ENCODE measurements around the gene ARHGEF6.
"Not testable (repeated sequence)": the region's sequence is repeated elsewhere in the genome, so short reads cannot be mapped to it uniquely, and the experiment has no call there.

ARHGEF6 gene

DNA sequence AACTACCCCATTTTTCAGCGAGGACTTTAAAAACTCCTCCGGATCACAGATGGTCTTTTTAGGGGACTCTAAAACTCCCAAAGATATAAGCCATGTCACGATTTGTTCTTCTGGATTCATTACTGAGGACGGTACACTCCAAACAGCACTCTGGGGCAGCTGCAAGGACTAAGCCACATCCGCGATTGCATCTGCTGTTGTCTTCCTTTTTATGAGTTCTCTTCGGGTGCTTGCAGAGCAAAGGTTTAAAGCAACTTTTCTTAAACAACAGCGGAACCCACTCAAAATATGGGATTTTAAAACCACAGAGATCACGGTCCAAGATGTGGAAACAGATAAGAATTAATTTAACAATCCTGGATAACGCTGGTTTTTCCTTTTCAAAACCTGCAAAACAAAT is at the start of gene ARHGEF6:
ARHGEF6 (minus strand) TSS at position 170 of the 400 bp plus-strand sequence; CDS start at position 120, 50 bp downstream.
- H3K4me3 Mint-ChIP-seq = peak within 1 kb of the TSS; percentile 84
- CTCF ChIA-PET = no interaction called here
- peak; percentile 61 for DNase-seq
- H3K27me3 Mint-ChIP-seq = no peaks in the 10 kb centered on the region
- H3K4me1 Mint-ChIP-seq = peaks cover 69% of the 10 kb centered on the region
- H3K36me3 Mint-ChIP-seq = peaks cover 23% of the 10 kb centered on the region
- peak within 1 kb of the TSS; percentile 96 for H3K27ac Mint-ChIP-seq
- no peaks in the 10 kb centered on the region for H3K9me3 Mint-ChIP-seq

DNA sequence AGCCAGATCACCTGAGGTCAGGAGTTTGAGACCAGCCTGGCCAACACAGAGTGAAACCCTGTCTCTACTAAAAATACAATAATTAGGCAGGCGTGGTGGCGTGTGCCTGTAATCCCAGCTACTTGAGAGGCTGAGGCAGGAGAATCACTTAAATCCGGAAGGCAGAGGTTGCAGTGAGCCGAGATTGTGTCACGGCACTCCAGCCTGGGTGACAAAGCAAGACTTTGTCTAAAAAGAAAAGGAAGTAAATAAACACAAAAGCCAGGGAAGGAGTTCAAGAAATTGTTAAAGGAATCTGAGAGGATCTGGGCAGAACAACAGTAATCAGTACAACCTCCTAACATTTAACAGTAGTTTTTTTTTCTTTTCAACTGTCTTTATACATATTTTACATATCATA is 48.7 kb upstream of the ARHGEF6 start:
- DNase-seq = no peak
- Mint-ChIP-seq H3K27me3 (no peaks in the 10 kb centered on the region), H3K36me3 (no peaks in the 10 kb centered on the region), H3K4me1 (no peaks in the 10 kb centered on the region), H3K9me3 (no peaks in the 10 kb centered on the region), H3K4me3 (no peak overlapping the region), H3K27ac (no peak overlapping the region)
- CTCF ChIA-PET = no interaction called here

DNA sequence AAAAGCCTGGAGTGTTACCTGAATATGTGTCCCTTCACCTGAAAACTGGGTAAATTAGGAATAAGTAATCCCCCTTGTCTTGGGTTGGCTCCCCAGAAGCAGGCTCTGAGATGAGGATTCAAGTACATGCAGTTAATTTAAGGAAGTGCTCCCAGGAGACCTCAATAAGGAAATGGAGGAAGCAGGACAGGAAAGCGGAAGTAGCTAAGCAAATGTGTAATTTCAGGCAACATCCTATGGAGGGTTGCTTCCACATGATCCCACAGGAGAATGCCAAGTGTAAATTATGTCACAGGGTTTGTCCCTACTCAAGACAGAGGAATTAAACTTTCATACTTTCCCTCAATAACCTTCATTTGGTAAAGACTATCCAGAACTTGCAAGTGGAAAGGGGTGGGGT is 48.1 kb upstream of the ARHGEF6 start:
- Mint-ChIP-seq H3K27ac (no peak overlapping the region), H3K27me3 (no peaks in the 10 kb centered on the region), H3K4me3 (no peak overlapping the region), H3K36me3 (no peaks in the 10 kb centered on the region), H3K9me3 (no peaks in the 10 kb centered on the region), H3K4me1 (no peaks in the 10 kb centered on the region)
- CTCF ChIA-PET = no interaction called here
- no peak for DNase-seq

- Mint-ChIP-seq H3K4me1 (no peaks in the 10 kb centered on the region), H3K27me3 (no peaks in the 10 kb centered on the region), H3K9me3 (no peaks in the 10 kb centered on the region), H3K4me3 (no peak overlapping the region), H3K27ac (no peak overlapping the region), H3K36me3 (no peaks in the 10 kb centered on the region)
- CTCF ChIA-PET = no interaction called here
- DNase-seq = no peak
Measured at GRCh38 chrX:136827026-136827425, 46.3 kb upstream of the ARHGEF6 start.

- DNase-seq = no peak
- Mint-ChIP-seq H3K9me3 (no peaks in the 10 kb centered on the region), H3K36me3 (no peaks in the 10 kb centered on the region), H3K27ac (no peak overlapping the region), H3K4me3 (no peak overlapping the region), H3K4me1 (no peaks in the 10 kb centered on the region), H3K27me3 (no peaks in the 10 kb centered on the region)
- CTCF ChIA-PET = no interaction called here
Measured at GRCh38 chrX:136825771-136826170, 45.0 kb upstream of the ARHGEF6 start.

DNA sequence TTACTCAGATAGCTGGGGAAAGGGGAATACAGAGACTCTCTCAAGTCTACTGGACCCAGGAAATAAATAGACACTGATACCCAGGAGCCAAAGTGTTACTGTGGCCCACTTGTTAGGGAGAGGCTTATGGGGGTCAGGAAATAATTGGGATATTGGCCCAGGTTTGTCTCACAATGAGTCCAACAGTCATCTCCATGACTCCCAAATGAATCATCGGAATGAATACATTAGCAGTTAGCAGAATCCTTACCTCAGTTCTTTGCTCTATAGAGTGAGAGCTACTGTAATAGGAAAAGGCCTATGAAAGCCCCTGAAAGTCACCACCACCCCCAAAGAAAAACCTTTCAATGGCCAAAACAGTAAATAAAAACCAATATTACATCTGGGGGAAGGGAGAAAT is 42.4 kb upstream of the ARHGEF6 start:
- no peak for DNase-seq
- CTCF ChIA-PET = no interaction called here
- Mint-ChIP-seq H3K9me3 (no peaks in the 10 kb centered on the region), H3K36me3 (peaks cover 3% of the 10 kb centered on the region), H3K27me3 (no peaks in the 10 kb centered on the region), H3K27ac (no peak overlapping the region), H3K4me3 (no peak overlapping the region), H3K4me1 (no peaks in the 10 kb centered on the region)

DNA sequence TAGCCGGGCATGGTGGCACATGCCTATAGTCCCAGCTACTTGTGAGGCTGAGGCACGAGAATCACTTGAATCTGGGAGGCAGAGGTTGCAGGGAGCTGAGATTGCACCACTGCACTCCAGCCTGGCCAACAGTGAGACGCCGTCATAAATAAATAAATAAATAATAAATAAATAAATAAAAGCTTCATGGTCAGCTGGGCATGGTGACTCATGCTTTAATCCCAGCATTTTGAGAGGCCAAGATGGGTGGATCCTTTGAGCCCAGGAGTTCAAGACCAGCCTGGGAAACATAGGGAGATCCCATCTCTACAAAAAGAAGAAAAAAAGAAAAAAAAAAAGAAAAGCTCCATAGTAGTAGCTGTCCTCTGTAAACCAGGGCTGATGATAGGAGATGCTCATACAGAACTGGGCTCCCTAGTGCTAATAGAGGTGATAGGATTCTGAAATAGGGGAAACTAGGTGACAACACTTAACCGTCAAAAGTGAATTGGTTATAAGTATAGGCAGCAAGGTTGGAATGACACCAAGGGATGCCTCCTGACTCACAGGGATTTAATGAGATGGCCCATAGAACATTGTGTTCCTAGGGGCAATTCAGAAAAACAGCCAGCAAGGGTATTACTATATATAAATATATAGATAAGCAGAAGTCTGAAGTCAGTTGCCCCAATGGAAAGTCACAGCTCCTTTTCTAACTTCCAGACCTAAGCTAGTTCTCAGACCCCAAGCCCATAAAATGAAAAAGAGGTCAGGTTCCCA is 41.8 kb upstream of the ARHGEF6 start:
- H3K36me3 Mint-ChIP-seq = peaks cover 3% of the 10 kb centered on the region
- CTCF ChIA-PET = no interaction called here
- no peak overlapping the region for H3K4me3 Mint-ChIP-seq
- H3K4me1 Mint-ChIP-seq = no peaks in the 10 kb centered on the region
- H3K27me3 Mint-ChIP-seq = no peaks in the 10 kb centered on the region
- DNase-seq = no peak
- no peak overlapping the region for H3K27ac Mint-ChIP-seq
- H3K9me3 Mint-ChIP-seq = no peaks in the 10 kb centered on the region

- H3K27me3 Mint-ChIP-seq, H3K27ac Mint-ChIP-seq, DNase-seq, H3K36me3 Mint-ChIP-seq, H3K4me1 Mint-ChIP-seq, CTCF ChIA-PET, H3K9me3 Mint-ChIP-seq, H3K4me3 Mint-ChIP-seq: not testable (repeated sequence)
Measured at GRCh38 chrX:136819756-136820155, 39.0 kb upstream of the ARHGEF6 start.

GRCh38 chrX:136819031-136819703 is 38.4 kb upstream of the ARHGEF6 start:
- H3K4me3 Mint-ChIP-seq = no peak overlapping the region
- CTCF ChIA-PET = no interaction called here
- H3K4me1 Mint-ChIP-seq = no peaks in the 10 kb centered on the region
- no peak for DNase-seq
- H3K36me3 Mint-ChIP-seq = peaks cover 5% of the 10 kb centered on the region
- H3K9me3 Mint-ChIP-seq = no peaks in the 10 kb centered on the region
- H3K27me3 Mint-ChIP-seq = no peaks in the 10 kb centered on the region
- no peak overlapping the region for H3K27ac Mint-ChIP-seq

DNA sequence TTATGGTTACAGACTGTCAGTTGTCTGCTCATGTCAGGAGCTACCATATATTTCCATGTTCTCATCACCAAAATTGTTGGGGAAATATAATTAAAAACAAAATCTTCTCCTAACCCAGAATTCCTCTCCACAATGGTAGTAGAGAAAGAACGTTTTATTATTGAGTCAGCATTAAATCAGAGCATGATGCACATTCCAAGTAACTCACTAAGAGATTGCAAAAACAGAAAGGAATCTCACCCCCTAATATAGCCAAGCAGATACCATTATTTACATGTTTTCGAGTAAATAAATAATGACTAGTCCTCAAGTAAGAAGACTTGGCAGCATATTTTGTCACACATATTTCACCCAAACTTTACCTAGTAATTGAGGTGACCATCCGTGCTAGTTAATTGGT is 36.2 kb upstream of the ARHGEF6 start:
- no peak for DNase-seq

GRCh38 chrX:136814847-136815750 is 34.4 kb upstream of the ARHGEF6 start:
- CTCF ChIA-PET = no interaction called here
- Mint-ChIP-seq H3K36me3 (peaks cover 5% of the 10 kb centered on the region), H3K4me1 (peaks cover 10% of the 10 kb centered on the region), H3K27ac (no peak overlapping the region), H3K4me3 (no peak overlapping the region), H3K27me3 (no peaks in the 10 kb centered on the region), H3K9me3 (no peaks in the 10 kb centered on the region)
- DNase-seq = no peak

More for the DNA sequence above, 36.2 kb upstream of the ARHGEF6 start:
- H3K36me3 Mint-ChIP-seq = peaks cover 5% of the 10 kb centered on the region
- H3K4me3 Mint-ChIP-seq = no peak overlapping the region
- H3K27ac Mint-ChIP-seq = no peak overlapping the region
- CTCF ChIA-PET = interaction anchor here (0.6 kb wide), 1 partner anchor 14 kb away, joined by 4 read pairs; no protein-coding TSS in a partner anchor
- no peaks in the 10 kb centered on the region for H3K27me3 Mint-ChIP-seq
- no peaks in the 10 kb centered on the region for H3K4me1 Mint-ChIP-seq
- no peaks in the 10 kb centered on the region for H3K9me3 Mint-ChIP-seq

DNA sequence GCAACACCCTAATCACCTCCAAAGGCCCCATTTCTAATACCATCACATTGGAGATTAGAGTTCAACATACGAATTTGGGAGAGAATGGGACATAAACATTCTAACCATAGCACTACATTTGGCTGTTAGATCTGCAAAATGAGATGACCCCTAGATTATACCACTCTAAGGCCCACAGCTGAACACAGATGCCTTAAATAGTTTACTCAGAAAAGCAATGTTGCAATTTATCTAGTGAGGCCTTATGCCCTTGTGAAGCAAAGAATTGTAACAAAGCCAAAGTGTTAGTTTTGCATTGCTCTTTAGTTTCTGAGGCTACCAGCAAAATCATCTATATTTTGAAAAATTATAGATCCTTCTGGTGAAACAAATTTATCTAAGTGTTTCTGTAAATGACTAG is 31.6 kb upstream of the ARHGEF6 start:
- CTCF ChIA-PET = no interaction called here
- Mint-ChIP-seq H3K4me1 (peaks cover 14% of the 10 kb centered on the region), H3K27ac (no peak overlapping the region), H3K9me3 (no peaks in the 10 kb centered on the region), H3K4me3 (no peak overlapping the region), H3K36me3 (peaks cover 3% of the 10 kb centered on the region), H3K27me3 (no peaks in the 10 kb centered on the region)
- no peak for DNase-seq

GRCh38 chrX:136810493-136810892 is 29.8 kb upstream of the ARHGEF6 start:
- DNase-seq = no peak
- Mint-ChIP-seq H3K27ac (peak overlapping the region; percentile 49), H3K9me3 (no peaks in the 10 kb centered on the region), H3K4me3 (no peak overlapping the region), H3K27me3 (no peaks in the 10 kb centered on the region), H3K36me3 (peaks cover 6% of the 10 kb centered on the region), H3K4me1 (peaks cover 16% of the 10 kb centered on the region)
- CTCF ChIA-PET = no interaction called here

GRCh38 chrX:136806891-136807410 is 26.2 kb upstream of the ARHGEF6 start:
- no peak overlapping the region for H3K27ac Mint-ChIP-seq
- no peak for DNase-seq
- no peak overlapping the region for H3K4me3 Mint-ChIP-seq
- peaks cover 4% of the 10 kb centered on the region for H3K36me3 Mint-ChIP-seq
- CTCF ChIA-PET = no interaction called here
- no peaks in the 10 kb centered on the region for H3K27me3 Mint-ChIP-seq
- no peaks in the 10 kb centered on the region for H3K9me3 Mint-ChIP-seq
- H3K4me1 Mint-ChIP-seq = peaks cover 16% of the 10 kb centered on the region
